ENCODE measurements around the gene CARHSP1.

GRCh38 chr16:8822403-8822802 is 46.4 kb downstream of the CARHSP1 start:
- no peak for TF ChIP-seq CTCF (IDR thresholded peaks at IDR 0.05; ENCODE audit: low read depth, low read length)
- no peak for TF ChIP-seq POLR2A (IDR thresholded peaks at IDR 0.05; ENCODE audit: extremely low read depth, insufficient read length)
